Keratinocyte (primary cell): ENCODE results near the gene ARHGAP40. TPM values are rescaled to one million over a fixed set of nuclear protein-coding genes. Genes with fewer than 3 reads are reported as not detected.

Source experiments
- DNase-seq: peaks from one replicate; pipeline ENCODE4 v3.0.0-alpha.2; 2011; ENCODE audit warnings: low read depth, missing footprints, low spot score
- FAIRE-seq: peaks from 2 replicates; lab custom pipeline; 2011; peaks lifted over from hg19 to GRCh38; lab: Jason Lieb, UNC
- H2AFZ ChIP-seq: 2 replicates; pipeline ENCODE4 v1.6.0; 2012; ENCODE audit warnings: low read length, control low read depth, inconsistent platforms; ENCODE audit not compliant: control insufficient read depth
- H3K27ac ChIP-seq: 2 replicates; pipeline ENCODE4 v1.5.1; 2011; ENCODE audit warnings: low read length; ENCODE audit not compliant: control insufficient read depth, insufficient read depth
- H3K27me3 ChIP-seq: 3 replicates; pipeline ENCODE4 v1.6.0; 2011; ENCODE audit warnings: low read length; ENCODE audit not compliant: control insufficient read depth, insufficient read depth; ENCODE audit errors: extremely low read depth
- H3K36me3 ChIP-seq, 2 experiments: 2 replicates in 1 of 2; 3 replicates in 1 of 2; pipeline ENCODE4 v1.5.1; 2011; ENCODE audit warnings: low read length in 2 of 2, mild to moderate bottlenecking in 1 of 2; ENCODE audit not compliant: control insufficient read depth in 2 of 2, insufficient read depth in 2 of 2; ENCODE audit errors: extremely low read depth in 1 of 2
- H3K4me1 ChIP-seq: 3 replicates; pipeline ENCODE4 v1.5.1; 2011; ENCODE audit warnings: low read length; ENCODE audit not compliant: control insufficient read depth, insufficient read depth; ENCODE audit errors: extremely low read depth
- H3K4me2 ChIP-seq: 3 replicates; pipeline ENCODE4 v1.6.0; 2011; ENCODE audit warnings: low read depth, low read length; ENCODE audit not compliant: control insufficient read depth, insufficient read depth; ENCODE audit errors: extremely low read depth
- H3K4me3 ChIP-seq, 3 experiments: fragments of 200-600 bp in 1 of 3; sonication (generic) in 1 of 3; 2 replicates in 2 of 3; 3 replicates in 1 of 3; pipeline ENCODE4 v1.5.1; 2011 to 2016; ENCODE audit warnings: low read length in 3 of 3, mild to moderate bottlenecking in 3 of 3, control low read depth in 2 of 3, inconsistent platforms in 1 of 3, low read depth in 1 of 3, mixed read lengths in 1 of 3, mixed run types in 1 of 3, moderate library complexity in 1 of 3; ENCODE audit not compliant: control insufficient read depth in 2 of 3, insufficient read depth in 2 of 3; ENCODE audit errors: extremely low read depth in 1 of 3
- H3K79me2 ChIP-seq: 2 replicates; pipeline ENCODE4 v1.6.0; 2012; ENCODE audit warnings: low read length; ENCODE audit not compliant: control insufficient read depth, insufficient read depth
- H3K9ac ChIP-seq: 3 replicates; pipeline ENCODE4 v1.6.0; 2011; ENCODE audit warnings: low read length; ENCODE audit not compliant: control insufficient read depth, insufficient read depth; ENCODE audit errors: extremely low read depth
- H3K9me1 ChIP-seq: 3 replicates; pipeline ENCODE4 v1.6.0; 2011; ENCODE audit warnings: low read length; ENCODE audit not compliant: control insufficient read depth, insufficient read depth; ENCODE audit errors: extremely low read depth
- H3K9me3 ChIP-seq: 2 replicates; pipeline ENCODE4 v1.5.1; 2012; ENCODE audit warnings: low read depth, low read length; ENCODE audit not compliant: control insufficient read depth
- H4K20me1 ChIP-seq: 3 replicates; pipeline ENCODE4 v1.6.0; 2011; ENCODE audit warnings: low read length; ENCODE audit not compliant: control insufficient read depth, insufficient read depth; ENCODE audit errors: extremely low read depth
- CTCF ChIP-seq, 3 experiments: IDR thresholded peaks in 1 of 3; conservative IDR thresholded peaks in 1 of 3; optimal IDR thresholded peaks in 1 of 3; 2 replicates in 2 of 3; 3 replicates in 1 of 3; pipeline versions ENCODE3 to v1.5.1; 2011; ENCODE audit warnings: low read length in 3 of 3, mild to moderate bottlenecking in 3 of 3, moderate library complexity in 2 of 3, control low read depth in 1 of 3, inconsistent platforms in 1 of 3; ENCODE audit not compliant: insufficient read depth in 2 of 3; ENCODE audit errors: extremely low read depth in 1 of 3
- EZH2 ChIP-seq: IDR thresholded peaks from one replicate; pipeline ENCODE4 v1.6.1; 2012; ENCODE audit warnings: inconsistent platforms, mild to moderate bottlenecking, low read length, moderate library complexity
- dilution Hi-C: fragments of 300-500 bp; cut with MboI; formaldehyde crosslinking; loops from one replicate; pipeline ENCODE4 v1.7.0; 2020; ENCODE audit warnings: low sequenced_read_pairs; ENCODE audit not compliant: extremely low pct_ligation_motif_present
- polyA plus RNA-seq, 5 experiments: library from polyadenylated mRNA; depleted of rRNA in 3 of 5; stranded (reverse) in 3 of 5; stranded (forward) in 1 of 5; unstranded in 1 of 5; fragments of >200 nt; gene quantifications; 1 replicate in 1 of 5; 2 replicates in 3 of 5; 3 replicates in 1 of 5; pipeline versions ENCODE4 v1.2.1 to v1.2.3, GENCODE V29; 2011 to 2012; ENCODE audit warnings: missing spikeins in 2 of 5, low read depth in 1 of 5, low replicate concordance in 1 of 5

ARHGAP40 gene
- polyA plus RNA-seq, 1 donor (not counting 4 experiments of a cell fraction or from before 2014, with no cell fraction given): 1.0 TPM

- Histone ChIP-seq H3K4me2 (no peak overlapping the region), H3K79me2 (no peaks in the 10 kb centered on the region), H3K4me1 (no peaks in the 10 kb centered on the region), H3K4me3 (no peak overlapping the region), H3K27ac (no peak overlapping the region), H3K36me3 (peaks cover 0 to 3% of the 10 kb centered on the region in 2 experiments), H2AFZ (no peak overlapping the region), H3K9me3 (no peaks in the 10 kb centered on the region), H3K27me3 (peaks cover 35% of the 10 kb centered on the region), H3K9me1 (no peaks in the 10 kb centered on the region), H3K9ac (no peak overlapping the region), H4K20me1 (no peaks in the 10 kb centered on the region)
- dilution Hi-C loops: no loop called here
- no peak for DNase-seq
- no peak for FAIRE-seq
- TF ChIP-seq EZH2: no peak
- no peak for TF ChIP-seq CTCF (optimal IDR thresholded peaks at IDR 0.05 in 1 of 3, IDR thresholded peaks at IDR 0.05 in 1 of 3, conservative IDR thresholded peaks at IDR 0.05 in 1 of 3; ENCODE audit: extremely low read depth in 1 of 3, insufficient read depth in 2 of 3, low read length in 3 of 3)
Measured at GRCh38 chr20:38642498-38642897, 40.9 kb downstream of the ARHGAP40 start.

DNA sequence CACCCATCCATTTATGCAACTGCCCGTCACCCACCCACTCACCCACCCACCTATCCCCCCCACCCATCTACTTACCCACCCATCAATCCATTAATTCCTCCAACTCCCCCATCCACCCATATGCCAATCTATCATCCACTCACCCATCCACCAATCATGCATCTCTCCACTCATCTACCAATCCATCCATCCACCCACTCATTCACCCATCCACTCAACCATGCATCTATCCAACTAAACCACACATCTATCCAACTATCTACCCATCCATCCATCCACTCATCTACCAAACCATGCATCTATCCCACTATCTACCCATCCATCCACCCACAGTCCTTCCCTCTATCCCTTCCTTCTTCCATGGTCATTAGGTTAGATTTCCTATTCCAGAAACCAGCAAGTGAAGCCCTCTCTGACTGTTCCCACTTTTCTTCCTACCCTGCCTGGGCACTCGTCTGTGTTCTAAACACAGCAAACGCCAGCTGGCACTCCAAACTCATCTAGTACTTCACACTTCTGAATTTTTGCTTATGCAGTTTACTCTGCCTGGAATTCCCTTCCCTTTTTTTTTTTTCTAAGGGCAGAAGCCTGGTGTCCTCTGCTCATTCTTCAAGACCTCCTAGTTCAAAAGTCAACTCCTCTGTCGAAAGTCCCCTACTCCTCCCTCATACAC is 43.1 kb downstream of the ARHGAP40 start:
- no peak overlapping the region for H3K4me3 ChIP-seq
- peaks cover 37% of the 10 kb centered on the region for H3K27me3 ChIP-seq
- no peak for TF ChIP-seq EZH2
- no peak for TF ChIP-seq CTCF (optimal IDR thresholded peaks at IDR 0.05 in 1 of 3, IDR thresholded peaks at IDR 0.05 in 1 of 3, conservative IDR thresholded peaks at IDR 0.05 in 1 of 3; ENCODE audit: extremely low read depth in 1 of 3, insufficient read depth in 2 of 3, low read length in 3 of 3)
- H3K4me2 ChIP-seq: no peak overlapping the region
- no peak overlapping the region for H3K27ac ChIP-seq
- no peaks in the 10 kb centered on the region for H3K4me1 ChIP-seq
- no peaks in the 10 kb centered on the region for H3K79me2 ChIP-seq
- H3K9ac ChIP-seq: no peak overlapping the region
- no peaks in the 10 kb centered on the region for H3K9me3 ChIP-seq
- DNase-seq: no peak
- no peak for FAIRE-seq
- no peaks in the 10 kb centered on the region for H4K20me1 ChIP-seq
- no peaks in the 10 kb centered on the region for H3K36me3 ChIP-seq
- no peaks in the 10 kb centered on the region for H3K9me1 ChIP-seq
- H2AFZ ChIP-seq: no peak overlapping the region
- dilution Hi-C loops: no loop called here
